IMR-90 (cell line): ENCODE data around the gene GABRA4. TPM values are rescaled to one million over a fixed set of nuclear protein-coding genes. Genes with fewer than 3 reads are reported as not detected.

Experiments used
- ATAC-seq: fragments of 200-7000 bp; cut with Tn5 transposase; 2 replicates; pipeline ENCODE4 v1.9.1; 2020; ENCODE audit warnings: low read depth, mild to moderate bottlenecking, moderate library complexity
- BruUV-seq: library from RNA; stranded (reverse); fragments of 400-500 nt; replicated peaks from 2 replicates; lab custom pipeline; 2021; lab: Mats Ljungman, UMichigan
- CTCF ChIA-PET: fragments of 300-600 bp; formaldehyde crosslinking; extraction: SDS; loops from one replicate; lab custom pipeline; 2021; ENCODE audit warnings: antibody characterized with exemption; lab: Yijun Ruan, JAX
- POLR2A ChIA-PET: fragments of 300-600 bp; sonication (Branson Sonifier 250); formaldehyde crosslinking; loops from one replicate; lab custom pipeline; 2022; ENCODE audit warnings: antibody characterized with exemption; ENCODE audit not compliant: unreplicated experiment; lab: Charles Lee
- DNase-seq: peaks from one replicate; pipeline ENCODE4 v3.0.0; 2013
- H2AFZ ChIP-seq: replicated peaks from 2 replicates; pipeline ENCODE3; 2013; ENCODE audit warnings: low read length, mild to moderate bottlenecking; ENCODE audit not compliant: poor library complexity
- H2AK5ac ChIP-seq: 2 replicates; pipeline ENCODE4 v1.6.1; 2013; ENCODE audit warnings: low read depth, low read length, inconsistent platforms
- H2AK9ac ChIP-seq: replicated peaks from 2 replicates; pipeline ENCODE3; 2013; ENCODE audit warnings: mild to moderate bottlenecking, low read depth, low read length, moderate library complexity; ENCODE audit not compliant: poor library complexity
- H2BK120ac ChIP-seq: 2 replicates; pipeline ENCODE4 v1.6.1; 2013; ENCODE audit warnings: low read depth, low read length, inconsistent platforms
- H2BK15ac ChIP-seq: 3 replicates; pipeline ENCODE4 v1.6.1; 2013; ENCODE audit warnings: low read depth, low read length, inconsistent platforms
- H2BK20ac ChIP-seq: 2 replicates; pipeline ENCODE4 v1.6.1; 2013; ENCODE audit warnings: low read depth, mild to moderate bottlenecking, inconsistent platforms, low read length, moderate library complexity
- H2BK5ac ChIP-seq: 2 replicates; pipeline ENCODE4 v1.6.1; 2013; ENCODE audit warnings: mild to moderate bottlenecking, low read depth, low read length, inconsistent platforms; ENCODE audit not compliant: poor library complexity, severe bottlenecking
- H3K14ac ChIP-seq: replicated peaks from 2 replicates; pipeline ENCODE4 v1.6.1; 2013; ENCODE audit warnings: low read depth, low read length, inconsistent platforms
- H3K18ac ChIP-seq: 2 replicates; pipeline ENCODE4 v1.6.1; 2013; ENCODE audit warnings: low read depth, low read length, control low read depth
- H3K23ac ChIP-seq: 2 replicates; pipeline ENCODE4 v1.6.1; 2013; ENCODE audit warnings: low read depth, low read length, inconsistent platforms
- H3K27ac ChIP-seq: 2 replicates; pipeline ENCODE4 v1.5.1; 2013; ENCODE audit warnings: mild to moderate bottlenecking, control low read depth, low read length; ENCODE audit not compliant: insufficient read depth
- H3K27me3 ChIP-seq: 2 replicates; pipeline ENCODE4 v1.6.1; 2013; ENCODE audit warnings: low read length; ENCODE audit not compliant: control insufficient read depth, insufficient read depth
- H3K36me3 ChIP-seq: 2 replicates; pipeline ENCODE4 v1.6.1; 2013; ENCODE audit warnings: low read length, mixed read lengths; ENCODE audit not compliant: control insufficient read depth, insufficient read depth
- H3K4ac ChIP-seq: 2 replicates; pipeline ENCODE4 v1.6.1; 2013; ENCODE audit warnings: low read depth, low read length, inconsistent platforms
- H3K4me1 ChIP-seq: 2 replicates; pipeline ENCODE4 v1.6.1; 2013; ENCODE audit warnings: low read length, mixed read lengths; ENCODE audit not compliant: control insufficient read depth, insufficient read depth
- H3K4me2 ChIP-seq: 2 replicates; pipeline ENCODE4 v1.6.1; 2013; ENCODE audit warnings: low read depth, mild to moderate bottlenecking, control low read depth, low read length, moderate library complexity
- H3K4me3 ChIP-seq: 2 replicates; pipeline ENCODE4 v1.5.1; 2013; ENCODE audit warnings: low read depth, mild to moderate bottlenecking, control low read depth, low read length, moderate library complexity; ENCODE audit not compliant: insufficient read depth
- H3K56ac ChIP-seq: 2 replicates; pipeline ENCODE4 v1.6.1; 2013; ENCODE audit warnings: low read length, inconsistent platforms; ENCODE audit not compliant: insufficient read depth; ENCODE audit errors: extremely low read depth
- H3K79me1 ChIP-seq, 2 experiments: 2 replicates each; pipeline ENCODE4 v1.6.1; 2013; ENCODE audit warnings: low read length in 2 of 2, inconsistent platforms in 1 of 2, low read depth in 1 of 2
- H3K9ac ChIP-seq: 2 replicates; pipeline ENCODE4 v1.6.1; 2013; ENCODE audit warnings: low read depth, low read length, control low read depth
- H3K9me1 ChIP-seq: 2 replicates; pipeline ENCODE4 v1.6.1; 2013; ENCODE audit warnings: low read length, inconsistent platforms; ENCODE audit not compliant: insufficient read depth
- H3K9me3 ChIP-seq: 2 replicates; pipeline ENCODE4 v1.6.1; 2013; ENCODE audit warnings: low read length; ENCODE audit not compliant: control insufficient read depth, insufficient read depth
- H4K20me1 ChIP-seq: 2 replicates; pipeline ENCODE4 v1.6.1; 2013; ENCODE audit warnings: low read length, inconsistent platforms; ENCODE audit not compliant: insufficient read depth
- H4K5ac ChIP-seq: 2 replicates; pipeline ENCODE4 v1.6.1; 2013; ENCODE audit warnings: mild to moderate bottlenecking, low read depth, low read length, control low read depth
- H4K8ac ChIP-seq, 2 experiments: 2 replicates each; pipeline ENCODE4 v1.6.1; 2013; ENCODE audit warnings: low read depth in 2 of 2, low read length in 2 of 2, control low read depth in 1 of 2, inconsistent platforms in 1 of 2
- H4K91ac ChIP-seq: 2 replicates; pipeline ENCODE4 v1.6.1; 2013; ENCODE audit warnings: low read depth, low read length, inconsistent platforms; ENCODE audit not compliant: insufficient read depth
- BHLHE40 ChIP-seq: fragments of 150-350 bp; IDR thresholded peaks from 2 replicates; pipeline ENCODE4 v1.6.1; 2016; ENCODE audit warnings: mild to moderate bottlenecking, low read depth, low read length
- CEBPB ChIP-seq: IDR thresholded peaks from 2 replicates; pipeline ENCODE4 v1.6.1; 2012; ENCODE audit warnings: low read depth, low read length, improper control_type of control experiment
- CTCF ChIP-seq: conservative IDR thresholded peaks from 2 replicates; pipeline ENCODE4 v1.5.1; 2012; ENCODE audit warnings: mild to moderate bottlenecking, low read depth, low read length, improper control_type of control experiment
- FOS ChIP-seq: fragments of 150-350 bp; IDR thresholded peaks from 2 replicates; pipeline ENCODE4 v1.6.1; 2016; ENCODE audit warnings: low read depth, low read length
- MAFK ChIP-seq: IDR thresholded peaks from 2 replicates; pipeline ENCODE4 v1.6.1; 2012; ENCODE audit warnings: low read depth, low read length, improper control_type of control experiment
- MAZ ChIP-seq: IDR thresholded peaks from 2 replicates; pipeline ENCODE4 v1.6.1; 2012; ENCODE audit warnings: low read depth, mild to moderate bottlenecking, low read length, improper control_type of control experiment, moderate library complexity, borderline replicate concordance
- MXI1 ChIP-seq: IDR thresholded peaks from 2 replicates; pipeline ENCODE4 v1.6.1; 2012; ENCODE audit warnings: low read depth, mild to moderate bottlenecking, low read length, moderate library complexity, borderline replicate concordance
- NFE2L2 ChIP-seq: fragments of 150-350 bp; IDR thresholded peaks from 2 replicates; pipeline ENCODE4 v1.6.1; 2016; ENCODE audit warnings: low read depth, mild to moderate bottlenecking, low read length
- POLR2A ChIP-seq: IDR thresholded peaks from 2 replicates; pipeline ENCODE4 v1.6.1; 2012; ENCODE audit warnings: mild to moderate bottlenecking, low read depth, low read length
- RAD21 ChIP-seq: IDR thresholded peaks from 2 replicates; pipeline ENCODE4 v1.6.1; 2012; ENCODE audit warnings: low read length, improper control_type of control experiment
- RCOR1 ChIP-seq: IDR thresholded peaks from 2 replicates; pipeline ENCODE4 v1.6.1; 2012; ENCODE audit warnings: mild to moderate bottlenecking, low read length, improper control_type of control experiment; ENCODE audit not compliant: insufficient replicate concordance
- RFX5 ChIP-seq: IDR thresholded peaks from 2 replicates; pipeline ENCODE4 v1.8.0; 2012; ENCODE audit warnings: low read depth, mild to moderate bottlenecking, low read length, moderate library complexity
- WGBS, 2 experiments: methylation state at CpG; one replicate each; pipeline versions ENCODE4 v1.1.5 to v1.1.7; 2013; ENCODE audit warnings: missing lambda C conversion rate in 2 of 2; ENCODE audit not compliant: insufficient read length in 1 of 2; ENCODE audit errors: extremely low coverage in 2 of 2; 5-methylcytosine and 5-hydroxymethylcytosine counted together
- dilution Hi-C: fragments of 300-500 bp; cut with HindIII; formaldehyde crosslinking; loops from one replicate; pipeline ENCODE4 v1.14.3; 2018; ENCODE audit warnings: low sequenced_read_pairs; ENCODE audit not compliant: unreplicated experiment
- in situ Hi-C: fragments of 300-500 bp; cut with MboI; formaldehyde crosslinking; loops from 3 replicates; pipeline ENCODE4 v1.14.3; 2019; ENCODE audit warnings: low sequenced_read_pairs, inconsistent platforms, mixed read lengths
- intact Hi-C: fragments of 100-400 bp; cut with micrococcal nuclease; formaldehyde crosslinking; loops from 2 replicates; pipeline ENCODE4 v1.10.0; 2022
- polyA plus RNA-seq, 3 experiments: library from polyadenylated mRNA; depleted of rRNA; stranded (reverse); fragments of >200 nt; gene quantifications; 2 replicates each; pipeline ENCODE4 v1.2.3, GENCODE V29; 2012; ENCODE audit warnings: low replicate concordance in 1 of 3
- total RNA-seq: library from RNA; depleted of rRNA; stranded (reverse); fragments of >200 nt; gene quantifications from 2 replicates; pipeline ENCODE4 v1.2.3, GENCODE V29; 2012
- TF ChIP-seq, protein P1 (sequence below): fragments of 150-350 bp; IDR thresholded peaks from 2 replicates; pipeline ENCODE4 v1.6.1; 2016; ENCODE audit warnings: low read depth, mild to moderate bottlenecking, low read length, moderate library complexity, borderline replicate concordance
- TF ChIP-seq, protein P2 (sequence below): fragments of 150-350 bp; IDR thresholded peaks from 2 replicates; pipeline ENCODE4 v1.6.1; 2017; ENCODE audit warnings: mild to moderate bottlenecking, antibody characterized with exemption, low read length, low read depth

GABRA4 gene
- total and polyA plus RNA-seq, 2 of the 4 experiments (the other 2 are of a cell fraction): 1.1 to 1.8 TPM

DNA sequence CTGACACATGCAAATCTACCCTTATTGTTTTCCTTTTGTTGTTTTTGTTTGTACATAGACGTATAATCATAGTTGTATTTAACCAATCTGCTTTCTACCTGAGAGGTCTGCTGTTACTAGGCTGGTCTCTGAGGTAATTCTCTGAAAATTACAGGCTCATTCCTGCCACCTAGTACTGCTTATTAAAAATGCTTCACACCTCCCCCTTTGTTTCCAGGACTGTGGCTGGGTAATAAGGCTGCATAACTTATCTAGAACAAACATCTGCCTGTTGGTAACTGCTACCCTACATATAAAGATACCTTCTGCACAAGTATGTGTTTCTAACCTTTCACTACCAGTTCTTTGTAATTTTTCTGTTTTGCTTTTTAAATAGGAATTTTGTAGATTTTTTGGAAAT lies 118.6 kb downstream of the GABRA4 start:
- Histone ChIP-seq H3K36me3 (no peaks in the 10 kb centered on the region), H3K14ac (no peak overlapping the region), H3K4me2 (no peak overlapping the region), H3K27me3 (no peaks in the 10 kb centered on the region), H3K4me3 (no peak overlapping the region), H4K5ac (no peak overlapping the region), H4K91ac (no peak overlapping the region), H2BK120ac (no peak overlapping the region), H2BK5ac (no peak overlapping the region), H3K9ac (no peak overlapping the region), H4K20me1 (no peaks in the 10 kb centered on the region), H2BK15ac (no peak overlapping the region), H3K56ac (no peak overlapping the region), H3K9me3 (no peaks in the 10 kb centered on the region), H3K23ac (no peak overlapping the region), H2BK20ac (no peak overlapping the region), H3K27ac (no peak overlapping the region), H3K9me1 (no peaks in the 10 kb centered on the region), H4K8ac (no peak overlapping the region), H3K4me1 (no peaks in the 10 kb centered on the region), H3K4ac (no peak overlapping the region), H2AFZ (no peak overlapping the region), H2AK9ac (no peak overlapping the region), H3K18ac (no peak overlapping the region), H3K79me1 (no peaks in the 10 kb centered on the region), H2AK5ac (no peak overlapping the region)
- WGBS, 2 experiments: no CpG with 5 or more reads among the region's 1 CpG
- in situ Hi-C loops (no loop called here), dilution Hi-C loops (no loop called here), intact Hi-C loops (no loop called here)
- POLR2A ChIA-PET: no interaction called here
- CTCF ChIA-PET: no interaction called here
- DNase-seq: no peak
- no peak for TF ChIP-seq RFX5
- TF ChIP-seq, protein P1, sequence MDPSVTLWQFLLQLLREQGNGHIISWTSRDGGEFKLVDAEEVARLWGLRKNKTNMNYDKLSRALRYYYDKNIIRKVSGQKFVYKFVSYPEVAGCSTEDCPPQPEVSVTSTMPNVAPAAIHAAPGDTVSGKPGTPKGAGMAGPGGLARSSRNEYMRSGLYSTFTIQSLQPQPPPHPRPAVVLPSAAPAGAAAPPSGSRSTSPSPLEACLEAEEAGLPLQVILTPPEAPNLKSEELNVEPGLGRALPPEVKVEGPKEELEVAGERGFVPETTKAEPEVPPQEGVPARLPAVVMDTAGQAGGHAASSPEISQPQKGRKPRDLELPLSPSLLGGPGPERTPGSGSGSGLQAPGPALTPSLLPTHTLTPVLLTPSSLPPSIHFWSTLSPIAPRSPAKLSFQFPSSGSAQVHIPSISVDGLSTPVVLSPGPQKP: no peak
- no peak for TF ChIP-seq FOS
- TF ChIP-seq NFE2L2: no peak
- TF ChIP-seq POLR2A: no peak
- TF ChIP-seq CEBPB: no peak
- no peak for TF ChIP-seq RAD21
- no peak for TF ChIP-seq MAZ
- no peak for TF ChIP-seq MXI1
- no peak for TF ChIP-seq RCOR1
- TF ChIP-seq BHLHE40: no peak
- TF ChIP-seq MAFK: no peak
- TF ChIP-seq, protein P2, sequence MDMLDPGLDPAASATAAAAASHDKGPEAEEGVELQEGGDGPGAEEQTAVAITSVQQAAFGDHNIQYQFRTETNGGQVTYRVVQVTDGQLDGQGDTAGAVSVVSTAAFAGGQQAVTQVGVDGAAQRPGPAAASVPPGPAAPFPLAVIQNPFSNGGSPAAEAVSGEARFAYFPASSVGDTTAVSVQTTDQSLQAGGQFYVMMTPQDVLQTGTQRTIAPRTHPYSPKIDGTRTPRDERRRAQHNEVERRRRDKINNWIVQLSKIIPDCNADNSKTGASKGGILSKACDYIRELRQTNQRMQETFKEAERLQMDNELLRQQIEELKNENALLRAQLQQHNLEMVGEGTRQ: no peak
- no peak for TF ChIP-seq CTCF
- no TSS peak for BruUV-seq
- ATAC-seq: no peak
